Fibroblast of lung (primary cell): Measurements from ENCODE around the gene OPTC. TPM values are rescaled to one million over a fixed set of nuclear protein-coding genes. Genes with fewer than 3 reads are reported as not detected.
A peak's percentile ranks its signal among the peaks of the same experiment; 100 is the strongest.

Experiments used
- DNase-seq, 2 donors: peaks; one replicate each; pipeline versions ENCODE4 v3.0.0 to v3.0.0-alpha.2; 2010; ENCODE audit warnings: low read depth in 2 of 2
- H2AFZ ChIP-seq: 2 replicates; pipeline ENCODE4 v1.5.1; 2012; ENCODE audit warnings: low read length, control low read depth, inconsistent platforms
- H3K27ac ChIP-seq: 2 replicates; pipeline ENCODE4 v1.5.1; 2011; ENCODE audit warnings: low read length, control low read depth; ENCODE audit not compliant: insufficient read depth
- H3K27me3 ChIP-seq: 2 replicates; pipeline ENCODE4 v1.5.1; 2011; ENCODE audit warnings: mild to moderate bottlenecking, low read length; ENCODE audit not compliant: control insufficient read depth, insufficient read depth
- H3K36me3 ChIP-seq: 2 replicates; pipeline ENCODE4 v1.5.1; 2011; ENCODE audit warnings: low read length; ENCODE audit not compliant: control insufficient read depth, insufficient read depth
- H3K4me1 ChIP-seq: 2 replicates; pipeline ENCODE4 v1.5.1; 2011; ENCODE audit warnings: low read length; ENCODE audit not compliant: control insufficient read depth, insufficient read depth; ENCODE audit errors: extremely low read depth
- H3K4me2 ChIP-seq: 2 replicates; pipeline ENCODE4 v1.5.1; 2011; ENCODE audit warnings: low read length, control low read depth; ENCODE audit not compliant: insufficient read depth; ENCODE audit errors: extremely low read depth
- H3K4me3 ChIP-seq, 4 experiments: fragments of 200-600 bp in 1 of 4; sonication (generic) in 1 of 4; replicated peaks in 1 of 4; 2 replicates each; pipeline ENCODE4 v1.5.1; 2011 to 2016; ENCODE audit warnings: low read length in 4 of 4, low read depth in 3 of 4, mild to moderate bottlenecking in 3 of 4, control low read depth in 2 of 4, inconsistent platforms in 1 of 4, mixed read lengths in 1 of 4; ENCODE audit not compliant: insufficient read depth in 1 of 4; ENCODE audit errors: control extremely low read depth in 1 of 4
- H3K79me2 ChIP-seq: 2 replicates; pipeline ENCODE4 v1.5.1; 2012; ENCODE audit warnings: mild to moderate bottlenecking, low read length, inconsistent platforms; ENCODE audit not compliant: control insufficient read depth, insufficient read depth
- H3K9ac ChIP-seq: 2 replicates; pipeline ENCODE4 v1.5.1; 2011; ENCODE audit warnings: mild to moderate bottlenecking, low read length, control low read depth; ENCODE audit not compliant: insufficient read depth
- H3K9me3 ChIP-seq: 2 replicates; pipeline ENCODE4 v1.5.1; 2012; ENCODE audit warnings: low read depth, low read length; ENCODE audit not compliant: control insufficient read depth, insufficient read depth
- H4K20me1 ChIP-seq: 2 replicates; pipeline ENCODE4 v1.5.1; 2011; ENCODE audit warnings: low read length; ENCODE audit not compliant: control insufficient read depth, insufficient read depth; ENCODE audit errors: extremely low read depth
- EZH2 ChIP-seq: IDR thresholded peaks from 2 replicates; pipeline ENCODE4 v1.5.1; 2012; ENCODE audit warnings: low read length, control low read depth, mild to moderate bottlenecking; ENCODE audit errors: missing control alignments
- polyA plus RNA-seq, 2 donors: library from polyadenylated mRNA; depleted of rRNA in 1 of 2; stranded (reverse) in 1 of 2; unstranded in 1 of 2; fragments of >200 nt; gene quantifications; 2 replicates each; pipeline ENCODE4 v1.2.1, GENCODE V29; 2011 to 2012; ENCODE audit warnings: missing spikeins in 1 of 2
- total RNA-seq: library from RNA; depleted of rRNA; stranded (reverse); fragments of >200 nt; gene quantifications from 2 replicates; pipeline ENCODE4 v1.2.1, GENCODE V29; 2014
- TF ChIP-seq, protein P1 (sequence below), 2 donors: IDR thresholded peaks in 1 of 2; conservative IDR thresholded peaks in 1 of 2; 1 replicate in 1 of 2; 2 replicates in 1 of 2; pipeline ENCODE4 v1.5.1; 2011 to 2012; ENCODE audit warnings: low read length in 2 of 2, control low read depth in 1 of 2, inconsistent platforms in 1 of 2, low read depth in 1 of 2, mild to moderate bottlenecking in 1 of 2

Gene OPTC
- total and polyA plus RNA-seq, 2 donors (not counting 1 experiment from before 2014, with no cell fraction given) = not detected

DNA sequence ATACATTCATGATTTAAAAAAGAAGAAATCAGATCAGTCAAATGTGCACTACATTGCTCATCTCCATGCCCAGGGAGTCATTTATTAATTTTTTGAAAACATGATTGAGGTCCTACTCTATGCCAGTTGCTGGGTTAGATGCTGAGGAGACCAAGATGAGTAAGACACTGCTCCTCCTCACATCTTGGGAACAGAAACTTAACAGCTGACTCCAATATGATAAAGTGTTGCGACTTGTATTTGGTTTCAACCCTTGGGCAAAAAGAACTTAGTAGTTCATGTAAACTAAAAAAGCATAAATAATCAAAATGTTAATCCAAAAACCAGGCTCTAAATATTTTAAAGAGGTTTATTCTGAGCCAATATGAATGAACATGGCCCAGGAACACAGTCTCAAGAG, 56.9 kb downstream of the OPTC start:
- H3K4me1 ChIP-seq = peaks cover 13% of the 10 kb centered on the region
- H3K27me3 ChIP-seq = no peaks in the 10 kb centered on the region
- no peak overlapping the region for H2AFZ ChIP-seq
- no peak overlapping the region for H3K4me2 ChIP-seq
- H3K79me2 ChIP-seq = peaks cover 2% of the 10 kb centered on the region
- H4K20me1 ChIP-seq = no peaks in the 10 kb centered on the region
- no peak overlapping the region for H3K27ac ChIP-seq
- TF ChIP-seq, protein P1, sequence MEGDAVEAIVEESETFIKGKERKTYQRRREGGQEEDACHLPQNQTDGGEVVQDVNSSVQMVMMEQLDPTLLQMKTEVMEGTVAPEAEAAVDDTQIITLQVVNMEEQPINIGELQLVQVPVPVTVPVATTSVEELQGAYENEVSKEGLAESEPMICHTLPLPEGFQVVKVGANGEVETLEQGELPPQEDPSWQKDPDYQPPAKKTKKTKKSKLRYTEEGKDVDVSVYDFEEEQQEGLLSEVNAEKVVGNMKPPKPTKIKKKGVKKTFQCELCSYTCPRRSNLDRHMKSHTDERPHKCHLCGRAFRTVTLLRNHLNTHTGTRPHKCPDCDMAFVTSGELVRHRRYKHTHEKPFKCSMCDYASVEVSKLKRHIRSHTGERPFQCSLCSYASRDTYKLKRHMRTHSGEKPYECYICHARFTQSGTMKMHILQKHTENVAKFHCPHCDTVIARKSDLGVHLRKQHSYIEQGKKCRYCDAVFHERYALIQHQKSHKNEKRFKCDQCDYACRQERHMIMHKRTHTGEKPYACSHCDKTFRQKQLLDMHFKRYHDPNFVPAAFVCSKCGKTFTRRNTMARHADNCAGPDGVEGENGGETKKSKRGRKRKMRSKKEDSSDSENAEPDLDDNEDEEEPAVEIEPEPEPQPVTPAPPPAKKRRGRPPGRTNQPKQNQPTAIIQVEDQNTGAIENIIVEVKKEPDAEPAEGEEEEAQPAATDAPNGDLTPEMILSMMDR (conservative IDR thresholded peaks at IDR 0.05 in 1 of 2, IDR thresholded peaks at IDR 0.05 in 1 of 2; ENCODE audit: low read depth in 1 of 2, low read length in 2 of 2) = no peak
- TF ChIP-seq EZH2 = no peak
- H3K9me3 ChIP-seq = no peaks in the 10 kb centered on the region
- no peak overlapping the region for H3K4me3 ChIP-seq
- no peaks in the 10 kb centered on the region for H3K36me3 ChIP-seq
- no peak overlapping the region for H3K9ac ChIP-seq
- DNase-seq = no peak

DNA sequence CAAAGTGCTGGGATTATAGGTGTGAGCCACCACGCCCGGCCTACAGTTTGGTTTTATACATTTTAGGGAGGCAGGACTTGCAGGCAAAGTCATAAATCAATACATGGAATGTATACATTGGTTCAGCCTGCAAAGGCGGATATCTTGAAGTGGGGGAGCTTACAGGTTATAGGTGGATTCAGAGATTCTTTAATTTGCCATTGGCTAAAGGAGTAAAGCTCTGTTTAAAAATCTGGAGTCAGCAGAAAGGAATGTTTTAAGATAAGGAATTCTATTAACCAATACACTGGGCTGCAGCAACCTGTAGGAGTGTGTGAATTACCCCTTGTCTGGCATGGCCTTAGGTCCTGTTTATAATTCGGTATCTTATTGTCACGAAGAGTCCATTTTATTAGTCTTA, 57.6 kb downstream of the OPTC start:
- Histone ChIP-seq H3K9ac (no peak overlapping the region), H3K27ac (no peak overlapping the region), H3K79me2 (peaks cover 2% of the 10 kb centered on the region), H3K27me3 (no peaks in the 10 kb centered on the region), H3K4me2 (no peak overlapping the region), H4K20me1 (no peaks in the 10 kb centered on the region), H3K9me3 (no peaks in the 10 kb centered on the region), H3K4me3 (no peak overlapping the region), H2AFZ (no peak overlapping the region), H3K4me1 (peaks cover 18% of the 10 kb centered on the region), H3K36me3 (no peaks in the 10 kb centered on the region)
- peak in 1 of 2 donors; percentile 75 for DNase-seq
- TF ChIP-seq, protein P1 (conservative IDR thresholded peaks at IDR 0.05 in 1 of 2, IDR thresholded peaks at IDR 0.05 in 1 of 2; ENCODE audit: low read depth in 1 of 2, low read length in 2 of 2) = no peak
- no peak for TF ChIP-seq EZH2

DNA sequence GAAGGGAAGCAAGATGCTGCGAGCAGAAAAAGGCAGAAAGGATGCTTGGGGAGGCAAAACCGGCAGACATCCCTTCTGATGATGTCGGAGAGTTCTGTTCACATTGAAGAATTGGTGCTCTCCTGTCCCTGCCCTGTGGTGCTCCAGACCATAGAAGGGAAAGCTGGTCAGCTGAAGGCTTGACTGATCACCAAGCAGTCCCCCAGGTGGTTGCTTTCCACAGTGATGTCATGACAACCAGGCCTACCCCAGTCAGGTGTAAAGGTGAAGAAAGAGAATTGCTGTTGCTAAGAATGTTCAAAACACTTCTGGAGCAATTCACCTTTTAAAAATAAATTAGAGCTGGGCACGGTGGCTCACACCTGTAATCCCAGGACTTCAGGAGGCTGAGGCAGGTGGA, 59.5 kb downstream of the OPTC start:
- Histone ChIP-seq H3K79me2 (peaks cover 2% of the 10 kb centered on the region), H3K4me3 (no peak overlapping the region), H3K27ac (no peak overlapping the region), H3K4me1 (peaks cover 29% of the 10 kb centered on the region), H3K4me2 (no peak overlapping the region), H3K9ac (no peak overlapping the region), H3K36me3 (no peaks in the 10 kb centered on the region), H4K20me1 (no peaks in the 10 kb centered on the region), H2AFZ (no peak overlapping the region), H3K9me3 (no peaks in the 10 kb centered on the region), H3K27me3 (no peaks in the 10 kb centered on the region)
- TF ChIP-seq, protein P1 (conservative IDR thresholded peaks at IDR 0.05 in 1 of 2, IDR thresholded peaks at IDR 0.05 in 1 of 2; ENCODE audit: low read depth in 1 of 2, low read length in 2 of 2) = no peak
- TF ChIP-seq EZH2 = no peak
- no peak for DNase-seq
